Naive B cell (primary cell): ENCODE data around the gene DCAF8. TPM values are rescaled to one million over a fixed set of nuclear protein-coding genes. Genes with fewer than 3 reads are reported as not detected.

ENCODE experiments used
- ATAC-seq, 2 donors: fragments of 150-1000 bp; cut with Tn5 transposase; 2 replicates each; pipeline ENCODE4 v1.10.0; 2021; ENCODE audit warnings: low read depth in 2 of 2, mild to moderate bottlenecking in 2 of 2, moderate library complexity in 2 of 2
- DNase-seq: peaks from one replicate; pipeline ENCODE4 v3.0.0; 2022
- H3K27ac Mint-ChIP-seq, 6 donors: one replicate each; pipeline ENCODE4 v1.8.0; 2020 to 2022; ENCODE audit warnings: mild to moderate bottlenecking in 6 of 6, mixed read lengths in 6 of 6, moderate library complexity in 5 of 6, inconsistent platforms in 2 of 6
- H3K27me3 Mint-ChIP-seq, 3 donors: one replicate each; pipeline ENCODE4 v1.8.0; 2021 to 2022; ENCODE audit warnings: mixed read lengths in 3 of 3, mild to moderate bottlenecking in 1 of 3
- H3K36me3 Mint-ChIP-seq, 2 donors: one replicate each; pipeline ENCODE4 v1.8.0; 2020 to 2022; ENCODE audit warnings: mixed read lengths in 2 of 2, inconsistent platforms in 1 of 2, mild to moderate bottlenecking in 1 of 2
- H3K4me1 Mint-ChIP-seq, 3 donors: one replicate each; pipeline ENCODE4 v1.8.0; 2020 to 2022; ENCODE audit warnings: mixed read lengths in 3 of 3, inconsistent platforms in 1 of 3, mild to moderate bottlenecking in 1 of 3, moderate library complexity in 1 of 3
- H3K4me3 Mint-ChIP-seq, 8 donors: one replicate each; pipeline ENCODE4 v1.8.0; 2020 to 2022; ENCODE audit warnings: mild to moderate bottlenecking in 8 of 8, mixed read lengths in 8 of 8, moderate library complexity in 8 of 8, inconsistent platforms in 2 of 8
- H3K9me3 Mint-ChIP-seq, 7 donors: one replicate each; pipeline ENCODE4 v1.8.0; 2020 to 2022; ENCODE audit warnings: mixed read lengths in 7 of 7, mild to moderate bottlenecking in 5 of 7, inconsistent platforms in 2 of 7, moderate library complexity in 1 of 7
- polyA plus RNA-seq, 6 donors: library from polyadenylated mRNA; unstranded; fragments of 300-500 nt; fragmentation: Illumina TruSeq; gene quantifications; one replicate each; pipeline ENCODE4 v1.2.3, GENCODE V29; 2021; ENCODE audit warnings: low read depth in 6 of 6

Gene DCAF8
- polyA plus RNA-seq, 6 donors from 2014 or later: 39.1 to 61.5 (median 54.3) TPM

- H3K4me1 Mint-ChIP-seq: peaks cover under 1 to 19% (median 15%) of the 10 kb centered on the region in 3 donors
- no peaks in the 10 kb centered on the region for H3K36me3 Mint-ChIP-seq
- no peaks in the 10 kb centered on the region for H3K27me3 Mint-ChIP-seq
- DNase-seq: no peak
- H3K4me3 Mint-ChIP-seq: peak overlapping the region in 1 of 8 donors; percentile 48
- no peak for ATAC-seq
- no peaks in the 10 kb centered on the region for H3K9me3 Mint-ChIP-seq
- H3K27ac Mint-ChIP-seq: peak overlapping the region in 1 of 6 donors; percentile 66
Measured at GRCh38 chr1:160197231-160197630, 65.1 kb downstream of the DCAF8 start.

- Mint-ChIP-seq H3K4me1 (peaks cover 0 to 15% (median 11%) of the 10 kb centered on the region in 3 donors), H3K4me3 (peak overlapping the region in 1 of 8 donors; percentile 11), H3K9me3 (no peaks in the 10 kb centered on the region), H3K27ac (no peak overlapping the region), H3K36me3 (no peaks in the 10 kb centered on the region), H3K27me3 (no peaks in the 10 kb centered on the region)
- no peak for DNase-seq
- ATAC-seq: peak in 1 of 2 donors; percentile 46
Measured at GRCh38 chr1:160196143-160196542, 66.2 kb downstream of the DCAF8 start.

GRCh38 chr1:160194737-160195059 lies 67.7 kb downstream of the DCAF8 start:
- peaks cover 0 to 6% (median 5%) of the 10 kb centered on the region in 3 donors for H3K4me1 Mint-ChIP-seq
- no peaks in the 10 kb centered on the region for H3K27me3 Mint-ChIP-seq
- no peak overlapping the region for H3K27ac Mint-ChIP-seq
- no peak overlapping the region for H3K4me3 Mint-ChIP-seq
- no peaks in the 10 kb centered on the region for H3K9me3 Mint-ChIP-seq
- ATAC-seq: no peak
- no peak for DNase-seq
- no peaks in the 10 kb centered on the region for H3K36me3 Mint-ChIP-seq

GRCh38 chr1:160193832-160194736 lies 68.3 kb downstream of the DCAF8 start:
- H3K4me3 Mint-ChIP-seq: no peak overlapping the region
- H3K27ac Mint-ChIP-seq: no peak overlapping the region
- ATAC-seq (no peak), DNase-seq (no peak)
- no peaks in the 10 kb centered on the region for H3K36me3 Mint-ChIP-seq
- H3K4me1 Mint-ChIP-seq: peaks cover 0 to 6% (median 3%) of the 10 kb centered on the region in 3 donors
- H3K9me3 Mint-ChIP-seq: no peaks in the 10 kb centered on the region
- H3K27me3 Mint-ChIP-seq: no peaks in the 10 kb centered on the region

GRCh38 chr1:160193091-160193819 lies 69.1 kb downstream of the DCAF8 start:
- Mint-ChIP-seq H3K4me1 (peaks cover 0 to 3% (median 3%) of the 10 kb centered on the region in 3 donors), H3K36me3 (no peaks in the 10 kb centered on the region), H3K27me3 (peaks cover 0 to 5% (median 0%) of the 10 kb centered on the region in 3 donors), H3K9me3 (no peaks in the 10 kb centered on the region), H3K27ac (no peak overlapping the region), H3K4me3 (no peak overlapping the region)
- ATAC-seq (peak; percentile 81 to 83), DNase-seq (peak; percentile 71)

GRCh38 chr1:160192234-160192633 lies 70.1 kb downstream of the DCAF8 start:
- Mint-ChIP-seq H3K9me3 (no peaks in the 10 kb centered on the region), H3K27ac (peak overlapping the region in 2 of 6 donors; percentile 34 to 47), H3K4me3 (peak overlapping the region in 1 of 8 donors; percentile 41), H3K4me1 (peaks cover 0 to 3% (median 0%) of the 10 kb centered on the region in 3 donors), H3K36me3 (no peaks in the 10 kb centered on the region), H3K27me3 (peaks cover 0 to 12% (median 0%) of the 10 kb centered on the region in 3 donors)
- no peak for DNase-seq
- ATAC-seq: no peak

- Mint-ChIP-seq H3K9me3 (no peaks in the 10 kb centered on the region), H3K27me3 (peaks cover 0 to 15% (median 4%) of the 10 kb centered on the region in 3 donors), H3K36me3 (no peaks in the 10 kb centered on the region), H3K27ac (no peak overlapping the region), H3K4me3 (no peak overlapping the region), H3K4me1 (no peaks in the 10 kb centered on the region)
- ATAC-seq (no peak), DNase-seq (no peak)
Measured at GRCh38 chr1:160191756-160192155, 70.6 kb downstream of the DCAF8 start.

GRCh38 chr1:160189649-160190625 lies 72.4 kb downstream of the DCAF8 start, which contains the start of gene CASQ1:
Gene CASQ1 (plus strand): TSS chr1:160190575. CDS start chr1:160190752, 177 bp downstream.
- H3K4me1 Mint-ChIP-seq: no peaks in the 10 kb centered on the region
- no peak within 1 kb of the TSS for H3K4me3 Mint-ChIP-seq
- peaks cover 0 to 24% (median 19%) of the 10 kb centered on the region in 3 donors for H3K27me3 Mint-ChIP-seq
- ATAC-seq (no peak), DNase-seq (no peak)
- H3K9me3 Mint-ChIP-seq: no peaks in the 10 kb centered on the region
- peak within 1 kb of the TSS in 1 of 6 donors; percentile 73 for H3K27ac Mint-ChIP-seq
- no peaks in the 10 kb centered on the region for H3K36me3 Mint-ChIP-seq

- no peak overlapping the region for H3K4me3 Mint-ChIP-seq
- no peak overlapping the region for H3K27ac Mint-ChIP-seq
- no peak for DNase-seq
Measured at GRCh38 chr1:160188341-160188740, 74.0 kb downstream of the DCAF8 start.

GRCh38 chr1:160187407-160187806 lies 74.9 kb downstream of the DCAF8 start:
- DNase-seq: no peak
- H3K27me3 Mint-ChIP-seq: peaks cover 0 to 31% (median 19%) of the 10 kb centered on the region in 3 donors
- H3K4me1 Mint-ChIP-seq: no peaks in the 10 kb centered on the region
- no peak for ATAC-seq
- H3K4me3 Mint-ChIP-seq: no peak overlapping the region
- H3K9me3 Mint-ChIP-seq: no peaks in the 10 kb centered on the region
- H3K36me3 Mint-ChIP-seq: no peaks in the 10 kb centered on the region
- no peak overlapping the region for H3K27ac Mint-ChIP-seq

More at GRCh38 chr1:160188341-160188740, 74.0 kb downstream of the DCAF8 start:
- H3K9me3 Mint-ChIP-seq: no peaks in the 10 kb centered on the region
- peaks cover 0 to 24% (median 19%) of the 10 kb centered on the region in 3 donors for H3K27me3 Mint-ChIP-seq
- no peaks in the 10 kb centered on the region for H3K36me3 Mint-ChIP-seq
- ATAC-seq: no peak
- H3K4me1 Mint-ChIP-seq: no peaks in the 10 kb centered on the region

GRCh38 chr1:160186729-160187128 lies 75.6 kb downstream of the DCAF8 start:
- ATAC-seq (no peak), DNase-seq (no peak)
- no peaks in the 10 kb centered on the region for H3K4me1 Mint-ChIP-seq
- peaks cover 3 to 36% (median 23%) of the 10 kb centered on the region in 3 donors for H3K27me3 Mint-ChIP-seq
- H3K9me3 Mint-ChIP-seq: peaks cover 0 to 2% (median 0%) of the 10 kb centered on the region in 7 donors
- no peak overlapping the region for H3K4me3 Mint-ChIP-seq
- no peak overlapping the region for H3K27ac Mint-ChIP-seq
- H3K36me3 Mint-ChIP-seq: no peaks in the 10 kb centered on the region

GRCh38 chr1:160186246-160186645 lies 76.1 kb downstream of the DCAF8 start:
- H3K4me1 Mint-ChIP-seq: no peaks in the 10 kb centered on the region
- H3K9me3 Mint-ChIP-seq: peaks cover 0 to 2% (median 0%) of the 10 kb centered on the region in 7 donors
- no peak for ATAC-seq
- H3K27ac Mint-ChIP-seq: no peak overlapping the region
- H3K36me3 Mint-ChIP-seq: no peaks in the 10 kb centered on the region
- H3K4me3 Mint-ChIP-seq: no peak overlapping the region
- H3K27me3 Mint-ChIP-seq: peaks cover 3 to 39% (median 25%) of the 10 kb centered on the region in 3 donors
- no peak for DNase-seq
